Tibial nerve (tissue), 4 donors: ENCODE measurements around the gene KHDRBS2.

Source experiments
- CTCF ChIP-seq, 5 experiments: fragments of 200-600 bp in 3 of 5; fragments of 450-650 bp in 2 of 5; sonication (generic) in 3 of 5; IDR thresholded peaks; one replicate each; pipeline ENCODE4 v1.5.1; 2016 to 2019; ENCODE audit warnings: antibody characterized with exemption in 5 of 5, mild to moderate bottlenecking in 3 of 5, moderate library complexity in 2 of 5
- EP300 ChIP-seq, 2 donors: sonication (generic); formaldehyde crosslinking; IDR thresholded peaks; one replicate each; pipeline ENCODE4 v1.6.1; 2017; ENCODE audit warnings: antibody characterized with exemption in 2 of 2, mild to moderate bottlenecking in 1 of 2
- POLR2A ChIP-seq, 2 donors: fragments of 450-650 bp; IDR thresholded peaks; one replicate each; pipeline ENCODE4 v1.6.1; 2017; ENCODE audit warnings: antibody characterized with exemption in 2 of 2, mild to moderate bottlenecking in 2 of 2, moderate library complexity in 2 of 2

- no peak for TF ChIP-seq CTCF (IDR thresholded peaks at IDR 0.05)
- no peak for TF ChIP-seq EP300 (IDR thresholded peaks at IDR 0.05)
- no peak for TF ChIP-seq POLR2A (IDR thresholded peaks at IDR 0.05)
Measured at GRCh38 chr6:62103186-62103859, 182.7 kb downstream of the KHDRBS2 start.
